Nephron progenitor cell (in vitro differentiated cells): ENCODE data around the gene CXCL10.

Experiments
- DNase-seq: peaks from one replicate; pipeline ENCODE4 v3.0.0; 2021
- H3K27ac Mint-ChIP-seq: 2 replicates; pipeline ENCODE4 v1.8.0; 2021; ENCODE audit warnings: mild to moderate bottlenecking, moderate library complexity, mixed read lengths
- H3K27me3 Mint-ChIP-seq: 2 replicates; pipeline ENCODE4 v1.8.0; 2021; ENCODE audit warnings: mild to moderate bottlenecking, low read depth, mixed read lengths; ENCODE audit not compliant: poor library complexity
- H3K36me3 Mint-ChIP-seq: 2 replicates; pipeline ENCODE4 v1.8.0; 2021; ENCODE audit warnings: low read depth, mixed read lengths
- H3K4me1 Mint-ChIP-seq: 2 replicates; pipeline ENCODE4 v1.8.0; 2021; ENCODE audit warnings: mixed read lengths
- H3K4me3 Mint-ChIP-seq: 2 replicates; pipeline ENCODE4 v1.8.0; 2021; ENCODE audit warnings: mild to moderate bottlenecking, moderate library complexity, mixed read lengths
- H3K9me3 Mint-ChIP-seq: 2 replicates; pipeline ENCODE4 v1.8.0; 2021; ENCODE audit warnings: mild to moderate bottlenecking, moderate library complexity, mixed read lengths
- TF ChIP-seq, protein P1 (sequence below): fragments of 200-600 bp; sonication (generic); IDR thresholded peaks from 2 replicates; pipeline ENCODE4 v1.5.0; 2021; ENCODE audit warnings: antibody characterized with exemption

Gene CXCL10

DNA sequence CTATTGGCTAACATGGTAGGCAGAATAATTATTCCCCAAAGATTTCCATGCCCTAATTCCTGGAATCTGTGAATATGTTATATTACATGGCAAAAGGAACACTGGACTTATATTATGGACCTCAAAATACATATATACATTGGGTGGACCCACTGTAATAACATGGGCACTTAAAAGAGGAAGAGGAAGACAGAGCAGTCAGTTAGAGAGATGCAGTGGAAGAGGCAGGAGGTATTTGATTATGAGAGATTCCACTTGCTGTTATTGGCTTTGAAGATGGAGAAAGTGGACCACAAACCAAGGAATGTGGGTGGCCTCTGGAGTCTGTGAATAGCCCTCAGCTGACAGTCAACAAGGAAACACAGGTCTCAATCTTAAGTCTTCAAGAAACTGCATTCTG lies 37.2 kb upstream of the CXCL10 start:
- H3K36me3 Mint-ChIP-seq = no peaks in the 10 kb centered on the region
- no peaks in the 10 kb centered on the region for H3K9me3 Mint-ChIP-seq
- peaks cover 17% of the 10 kb centered on the region for H3K4me1 Mint-ChIP-seq
- TF ChIP-seq, protein P1, sequence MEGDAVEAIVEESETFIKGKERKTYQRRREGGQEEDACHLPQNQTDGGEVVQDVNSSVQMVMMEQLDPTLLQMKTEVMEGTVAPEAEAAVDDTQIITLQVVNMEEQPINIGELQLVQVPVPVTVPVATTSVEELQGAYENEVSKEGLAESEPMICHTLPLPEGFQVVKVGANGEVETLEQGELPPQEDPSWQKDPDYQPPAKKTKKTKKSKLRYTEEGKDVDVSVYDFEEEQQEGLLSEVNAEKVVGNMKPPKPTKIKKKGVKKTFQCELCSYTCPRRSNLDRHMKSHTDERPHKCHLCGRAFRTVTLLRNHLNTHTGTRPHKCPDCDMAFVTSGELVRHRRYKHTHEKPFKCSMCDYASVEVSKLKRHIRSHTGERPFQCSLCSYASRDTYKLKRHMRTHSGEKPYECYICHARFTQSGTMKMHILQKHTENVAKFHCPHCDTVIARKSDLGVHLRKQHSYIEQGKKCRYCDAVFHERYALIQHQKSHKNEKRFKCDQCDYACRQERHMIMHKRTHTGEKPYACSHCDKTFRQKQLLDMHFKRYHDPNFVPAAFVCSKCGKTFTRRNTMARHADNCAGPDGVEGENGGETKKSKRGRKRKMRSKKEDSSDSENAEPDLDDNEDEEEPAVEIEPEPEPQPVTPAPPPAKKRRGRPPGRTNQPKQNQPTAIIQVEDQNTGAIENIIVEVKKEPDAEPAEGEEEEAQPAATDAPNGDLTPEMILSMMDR = no peak
- DNase-seq = no peak
- H3K4me3 Mint-ChIP-seq = no peak overlapping the region
- peaks cover 12% of the 10 kb centered on the region for H3K27me3 Mint-ChIP-seq
- no peak overlapping the region for H3K27ac Mint-ChIP-seq

DNA sequence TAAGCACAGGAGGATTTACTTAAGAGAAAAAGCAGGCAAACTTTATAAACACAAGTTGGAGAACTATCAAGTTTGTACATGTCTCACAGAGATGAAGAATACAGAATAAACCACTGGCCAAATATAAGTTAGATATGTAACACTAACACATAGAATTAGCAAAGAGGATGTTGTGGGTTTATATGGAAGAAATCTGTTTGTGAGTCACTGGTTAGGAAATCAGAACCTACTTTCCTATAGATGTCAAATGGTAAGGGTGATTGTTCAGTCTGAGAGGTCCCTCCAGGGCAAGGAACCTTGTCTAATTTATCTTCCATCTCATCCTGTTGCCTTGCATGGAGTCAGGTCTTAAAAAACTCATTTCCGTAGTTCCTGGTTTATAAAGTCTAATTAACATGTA lies 36.5 kb upstream of the CXCL10 start:
- TF ChIP-seq, protein P1 = no peak
- Mint-ChIP-seq H3K27ac (no peak overlapping the region), H3K4me3 (no peak overlapping the region), H3K9me3 (no peaks in the 10 kb centered on the region), H3K36me3 (no peaks in the 10 kb centered on the region), H3K27me3 (peaks cover 12% of the 10 kb centered on the region), H3K4me1 (peaks cover 25% of the 10 kb centered on the region)
- no peak for DNase-seq

DNA sequence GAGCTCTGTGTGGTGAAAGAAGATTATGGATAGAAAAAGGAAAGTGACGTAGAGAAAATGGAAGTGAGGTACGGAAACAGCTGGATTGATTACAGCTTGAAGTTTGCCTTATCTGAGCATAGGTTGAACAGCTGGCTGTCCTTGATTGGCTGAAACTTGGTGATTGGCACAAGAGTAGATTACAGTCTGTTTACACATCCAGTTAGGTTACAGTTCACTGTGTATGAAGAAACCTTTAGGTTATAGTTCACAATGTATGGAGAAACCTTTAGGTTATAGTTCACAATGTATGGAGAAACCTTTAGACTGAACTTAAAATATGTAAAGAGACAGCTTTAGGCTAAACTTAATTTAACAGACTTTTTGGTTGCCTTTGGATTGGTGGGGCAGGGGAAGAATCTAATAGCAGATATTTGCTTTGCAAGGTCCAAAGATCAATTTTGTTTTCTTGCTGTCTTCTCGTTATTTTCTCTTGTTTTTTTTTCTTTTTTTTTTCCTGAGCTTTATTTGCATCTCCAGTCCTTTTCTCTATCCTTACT lies 35.7 kb upstream of the CXCL10 start:
- H3K9me3 Mint-ChIP-seq = no peaks in the 10 kb centered on the region
- no peak for DNase-seq
- peaks cover 26% of the 10 kb centered on the region for H3K4me1 Mint-ChIP-seq
- no peak overlapping the region for H3K27ac Mint-ChIP-seq
- H3K4me3 Mint-ChIP-seq = no peak overlapping the region
- H3K27me3 Mint-ChIP-seq = peaks cover 12% of the 10 kb centered on the region
- H3K36me3 Mint-ChIP-seq = no peaks in the 10 kb centered on the region
- TF ChIP-seq, protein P1 = no peak

DNA sequence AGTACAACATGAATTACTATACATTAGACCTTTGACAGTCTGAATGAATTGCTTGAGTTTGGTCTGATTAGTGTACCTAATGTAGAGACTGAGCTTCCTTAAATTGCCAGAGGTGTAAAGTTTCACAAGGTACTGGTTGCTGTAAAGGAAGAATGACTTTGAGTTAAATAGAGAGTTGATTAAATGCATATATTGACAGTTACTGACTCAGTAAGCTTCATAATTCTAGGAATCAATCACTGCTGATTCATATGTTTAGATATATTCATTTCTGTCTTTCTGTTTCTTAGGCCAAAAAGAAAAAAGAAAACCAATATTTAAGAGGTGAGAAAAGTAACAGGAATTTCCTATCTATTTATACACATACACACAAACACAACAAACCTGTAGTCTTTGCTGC lies 35.0 kb upstream of the CXCL10 start:
- DNase-seq = no peak
- Mint-ChIP-seq H3K27ac (no peak overlapping the region), H3K4me3 (no peak overlapping the region), H3K9me3 (no peaks in the 10 kb centered on the region), H3K27me3 (peaks cover 12% of the 10 kb centered on the region), H3K36me3 (no peaks in the 10 kb centered on the region), H3K4me1 (peaks cover 29% of the 10 kb centered on the region)
- TF ChIP-seq, protein P1 = no peak

DNA sequence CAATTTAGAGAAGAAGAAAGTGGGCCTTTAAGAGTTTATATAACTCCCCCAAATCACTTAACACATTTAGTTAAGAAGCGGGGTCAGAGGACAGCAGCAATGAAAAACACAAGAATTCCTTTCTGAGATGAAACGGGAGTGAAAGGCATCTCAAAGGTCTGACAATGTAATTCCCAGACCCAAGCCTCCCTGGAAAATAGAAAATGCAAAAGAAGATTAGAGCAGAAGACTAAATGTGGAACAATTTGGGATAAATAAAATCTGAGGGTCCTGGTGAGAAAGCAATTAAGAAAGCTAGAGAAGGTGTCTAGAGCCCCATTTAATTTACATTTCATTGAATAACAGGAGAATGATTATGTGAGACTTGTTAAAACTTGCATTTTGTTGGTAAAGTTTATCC lies 32.1 kb upstream of the CXCL10 start:
- Mint-ChIP-seq H3K4me3 (no peak overlapping the region), H3K27me3 (no peaks in the 10 kb centered on the region), H3K4me1 (peaks cover 29% of the 10 kb centered on the region), H3K27ac (peak overlapping the region; percentile 66), H3K9me3 (no peaks in the 10 kb centered on the region), H3K36me3 (no peaks in the 10 kb centered on the region)
- TF ChIP-seq, protein P1 = no peak
- no peak for DNase-seq

DNA sequence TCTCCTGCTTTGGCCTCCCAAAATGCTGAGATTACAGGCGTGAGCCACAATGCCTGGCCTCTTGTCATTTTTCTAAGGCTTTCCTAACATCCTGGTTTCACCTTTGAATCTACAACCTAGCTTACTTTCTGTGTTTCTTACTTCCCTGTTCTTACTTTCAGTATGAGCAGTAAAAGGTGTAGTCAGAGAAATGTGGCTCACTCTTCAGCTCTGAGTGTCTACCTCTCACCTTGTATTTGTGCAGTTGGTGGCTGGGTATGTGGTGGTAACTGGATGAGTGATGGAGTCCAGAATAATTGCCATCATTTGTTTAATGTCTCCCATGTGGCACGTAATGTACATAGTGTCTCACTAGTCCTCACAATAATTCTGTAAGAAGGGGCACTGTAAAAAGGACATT lies 31.7 kb upstream of the CXCL10 start:
- H3K27ac Mint-ChIP-seq = peak overlapping the region; percentile 66
- TF ChIP-seq, protein P1 = no peak
- DNase-seq = no peak
- H3K4me1 Mint-ChIP-seq = peaks cover 29% of the 10 kb centered on the region
- H3K4me3 Mint-ChIP-seq = no peak overlapping the region
- H3K9me3 Mint-ChIP-seq = no peaks in the 10 kb centered on the region
- H3K27me3 Mint-ChIP-seq = no peaks in the 10 kb centered on the region
- H3K36me3 Mint-ChIP-seq = no peaks in the 10 kb centered on the region
